ENCODE results near the gene LDB2.
A peak's percentile ranks its signal among the peaks of the same experiment; 100 is the strongest.

Gene LDB2

DNA sequence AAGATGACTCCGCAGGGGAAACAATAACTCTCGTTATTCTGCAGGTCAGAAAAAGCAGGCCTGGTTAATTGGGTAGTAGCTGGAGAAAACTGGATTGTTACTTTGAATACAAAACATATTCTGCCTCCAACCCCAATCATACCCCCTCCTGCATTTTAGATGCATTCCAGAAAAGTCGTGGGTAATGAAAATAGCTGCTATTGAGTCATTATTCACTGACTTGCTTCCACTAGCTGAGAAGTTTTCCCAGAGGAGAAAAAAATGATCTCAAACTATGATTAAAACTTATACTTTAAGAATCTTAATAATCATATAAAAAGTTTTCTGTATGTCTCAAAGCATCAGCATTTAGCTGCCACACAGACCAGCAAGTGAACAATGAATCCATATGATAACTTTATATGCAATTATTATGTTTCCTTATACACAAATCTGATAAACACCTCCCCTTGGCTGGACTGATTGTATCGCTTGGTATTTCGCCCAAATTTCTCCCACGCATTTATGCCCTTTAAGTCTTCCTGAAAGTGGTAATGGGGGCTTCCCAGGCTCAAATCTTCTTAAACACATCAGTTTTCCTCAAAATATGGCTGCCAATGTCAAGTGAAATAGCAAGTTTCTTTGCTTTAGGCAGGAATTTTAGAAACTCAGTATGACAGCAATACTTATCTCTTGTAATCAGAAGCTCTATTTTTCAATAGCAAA is 181.0 kb downstream of the LDB2 start:
- no peak for DNase-seq

DNA sequence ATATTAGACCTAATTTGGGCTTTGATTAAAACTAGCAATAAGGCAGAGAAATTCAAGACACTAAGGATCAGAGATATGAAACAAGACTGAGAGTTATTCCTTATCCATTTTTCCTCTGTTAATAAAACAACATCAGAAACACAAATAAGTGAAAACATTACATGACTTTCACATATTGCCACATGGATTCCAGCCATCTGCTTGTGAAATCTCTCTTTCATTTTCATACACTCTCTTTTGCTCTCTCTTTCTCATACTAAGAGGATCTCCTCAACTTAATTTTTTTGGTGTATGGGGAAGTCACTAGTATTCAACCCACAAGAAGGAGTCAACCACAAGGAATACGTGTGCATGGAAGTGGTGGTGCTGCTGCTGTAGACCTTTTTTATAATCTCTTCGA is 183.0 kb downstream of the LDB2 start:
- DNase-seq: no peak

DNA sequence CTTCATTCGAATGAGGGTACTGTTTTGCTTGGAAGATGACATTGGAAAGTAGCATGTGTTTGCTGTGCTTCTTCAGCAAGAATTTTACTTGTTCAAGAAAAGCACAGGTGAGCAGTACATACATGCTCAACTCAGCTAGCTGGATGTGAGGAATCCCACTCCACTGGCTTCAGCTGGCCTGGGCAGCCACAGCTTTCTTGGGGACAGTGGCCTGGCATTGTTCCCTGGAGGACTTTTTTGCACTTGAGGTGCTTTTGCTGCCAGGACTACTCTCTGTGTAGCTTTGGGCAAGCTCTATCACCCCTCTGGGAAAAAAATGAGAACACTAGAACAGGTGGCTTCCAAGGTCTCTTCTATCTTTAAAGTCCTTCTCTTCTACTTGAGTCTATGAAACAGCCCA is 184.3 kb downstream of the LDB2 start:
- no peak for DNase-seq

GRCh38 chr4:16713696-16714095 is 184.7 kb downstream of the LDB2 start:
- DNase-seq: no peak

- DNase-seq: no peak
Observed at GRCh38 chr4:16713271-16713670, 185.2 kb downstream of the LDB2 start.

DNA sequence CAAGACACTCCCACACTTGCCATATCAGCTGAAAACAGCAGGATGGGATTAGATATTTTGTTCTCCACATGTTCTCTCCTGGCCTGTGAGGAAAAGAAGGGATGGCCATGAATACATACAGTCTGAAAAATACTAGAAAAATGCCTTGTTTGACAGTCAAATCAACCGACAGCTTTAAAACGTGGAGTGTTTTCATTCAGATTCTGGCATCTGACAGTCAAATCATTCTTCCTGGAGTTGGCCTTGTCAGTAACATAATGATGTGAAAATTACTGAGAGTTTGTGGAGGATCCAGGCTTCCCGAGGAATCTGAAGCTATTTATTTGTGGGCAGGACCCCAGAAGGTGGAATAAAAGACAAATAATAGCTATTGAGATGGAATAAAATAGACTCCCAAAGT is 188.2 kb downstream of the LDB2 start:
- DNase-seq: no peak

DNA sequence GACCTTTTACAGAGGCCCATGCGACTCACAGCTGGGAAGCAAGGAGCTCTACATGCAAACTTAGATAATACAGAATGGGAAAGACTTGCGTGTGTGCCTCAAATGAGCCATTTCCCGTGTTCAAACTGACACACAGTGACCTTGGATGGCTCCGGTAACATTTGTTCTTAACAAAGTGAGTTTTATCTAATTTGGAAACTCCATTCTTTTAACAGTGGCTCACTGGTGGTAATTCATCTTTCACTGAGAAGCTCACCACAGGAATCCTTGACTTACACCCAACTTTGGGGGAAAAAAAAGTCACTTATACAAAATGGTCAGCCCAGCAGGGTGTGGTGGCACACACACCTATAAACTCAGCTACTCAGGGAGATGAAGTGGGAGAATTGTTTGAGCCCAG is 190.6 kb downstream of the LDB2 start:
- DNase-seq: no peak

DNA sequence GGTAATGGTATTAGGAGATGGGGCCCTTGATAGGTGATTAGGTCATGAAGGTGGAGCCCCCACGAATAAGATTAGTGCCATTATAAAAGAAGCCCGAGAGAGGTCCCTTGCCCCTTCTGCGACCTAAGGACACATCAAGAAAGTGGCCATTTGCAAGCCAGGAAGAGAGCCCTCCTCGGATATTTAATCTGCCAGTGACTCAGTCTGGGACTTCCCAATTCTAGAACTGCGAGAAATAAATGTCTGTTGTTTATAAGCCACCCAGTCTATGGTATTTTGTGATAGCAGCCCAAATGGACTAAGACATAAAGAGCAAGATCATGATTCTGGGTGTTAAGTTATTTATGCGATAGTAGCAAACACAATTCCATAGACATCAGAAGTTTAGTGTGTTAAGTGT is 192.2 kb downstream of the LDB2 start:
- DNase-seq: no peak

DNA sequence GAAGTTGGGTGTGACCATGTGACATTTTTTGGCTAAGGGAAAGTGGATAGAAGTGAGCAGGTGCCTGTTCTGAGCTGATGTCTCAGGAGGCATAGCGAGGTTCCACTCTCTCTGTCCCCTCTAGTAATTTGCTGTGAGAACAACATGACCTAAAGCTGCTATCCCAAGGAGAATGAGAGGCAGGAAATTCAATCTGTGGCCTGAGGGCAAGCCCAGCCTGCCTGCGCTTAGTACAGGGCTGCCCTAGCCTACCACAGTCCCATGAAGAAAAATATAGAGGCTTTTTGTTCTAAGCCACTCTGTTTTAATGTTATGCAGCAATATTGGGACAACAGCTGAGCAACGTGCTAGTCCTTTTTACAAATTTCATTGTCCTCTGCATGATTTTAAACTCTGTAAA is 193.1 kb downstream of the LDB2 start:
- DNase-seq: no peak

DNA sequence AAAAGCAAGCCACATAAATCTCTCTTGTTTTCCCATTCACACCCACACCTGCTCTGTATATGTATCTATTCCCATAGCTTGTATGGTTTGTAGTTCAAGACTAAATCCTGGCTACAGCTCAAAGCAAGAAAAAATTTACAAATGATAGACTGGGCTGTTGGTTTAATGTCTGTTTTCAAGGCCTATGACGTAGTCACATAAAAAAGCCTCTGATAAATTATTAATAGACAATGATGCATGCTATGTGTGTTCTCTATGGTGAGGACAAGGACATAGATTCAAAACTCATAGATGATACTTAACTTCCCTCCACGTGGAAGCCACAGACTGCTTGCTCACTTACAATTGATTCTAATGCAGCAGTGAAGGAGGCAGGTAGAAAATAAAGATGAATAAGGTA is 194.0 kb downstream of the LDB2 start:
- DNase-seq: no peak

DNA sequence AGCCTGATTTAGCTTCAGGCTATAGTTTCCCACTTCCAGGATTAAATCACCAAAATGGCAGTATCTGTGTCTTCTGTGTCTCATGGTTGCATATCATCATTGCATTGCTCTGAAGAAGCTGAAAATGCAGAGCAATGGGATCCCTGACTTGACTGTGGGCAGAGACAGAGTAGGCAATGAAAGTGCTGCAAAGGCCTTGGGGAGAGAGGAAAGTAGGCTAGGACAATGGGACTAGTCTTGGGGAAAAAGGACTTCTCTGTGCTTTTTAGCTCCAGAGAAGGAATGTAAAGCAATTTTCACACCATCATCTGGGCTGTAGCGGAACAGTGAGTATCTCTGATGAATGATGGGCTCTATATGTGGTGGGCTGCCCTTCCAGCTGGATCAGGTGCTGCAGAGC is 202.5 kb downstream of the LDB2 start:
- DNase-seq: no peak

GRCh38 chr4:16694884-16695276 is 203.6 kb downstream of the LDB2 start:
- no peak for DNase-seq

DNA sequence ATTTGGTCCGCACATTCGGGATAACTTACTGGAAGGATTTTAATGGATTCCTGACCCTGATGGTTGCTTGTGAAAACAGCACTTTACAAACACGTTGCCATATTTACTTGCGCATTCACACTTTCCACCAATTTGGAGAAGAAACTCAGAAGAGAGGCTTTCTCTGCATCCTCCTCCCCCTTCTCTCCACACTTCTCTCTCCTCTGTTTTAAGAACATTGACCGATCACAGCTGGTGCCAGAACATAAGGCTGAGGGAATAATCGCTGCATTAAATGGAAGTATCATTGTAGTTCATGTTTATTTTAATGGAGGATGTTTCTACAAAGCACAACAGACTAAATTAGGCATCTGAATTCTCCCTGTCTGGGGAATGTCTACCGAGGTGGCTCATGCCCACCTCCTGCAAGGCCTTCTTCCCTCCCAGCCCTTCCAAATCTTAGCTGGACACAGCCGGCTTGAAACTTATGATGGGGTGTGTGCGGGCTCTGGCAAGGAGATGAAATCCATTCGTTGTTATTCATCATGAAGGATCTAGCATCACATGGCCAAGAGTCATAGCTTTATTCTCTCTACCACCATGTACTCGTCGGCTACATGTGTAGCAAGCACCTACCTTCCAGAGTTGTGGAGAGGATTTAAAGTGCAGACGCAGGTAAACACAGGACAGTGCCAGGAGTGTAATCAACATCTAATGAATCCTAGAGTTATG is 204.1 kb downstream of the LDB2 start:
- DNase-seq: no peak

GRCh38 chr4:16693641-16694040 is 204.8 kb downstream of the LDB2 start:
- no peak for DNase-seq

DNA sequence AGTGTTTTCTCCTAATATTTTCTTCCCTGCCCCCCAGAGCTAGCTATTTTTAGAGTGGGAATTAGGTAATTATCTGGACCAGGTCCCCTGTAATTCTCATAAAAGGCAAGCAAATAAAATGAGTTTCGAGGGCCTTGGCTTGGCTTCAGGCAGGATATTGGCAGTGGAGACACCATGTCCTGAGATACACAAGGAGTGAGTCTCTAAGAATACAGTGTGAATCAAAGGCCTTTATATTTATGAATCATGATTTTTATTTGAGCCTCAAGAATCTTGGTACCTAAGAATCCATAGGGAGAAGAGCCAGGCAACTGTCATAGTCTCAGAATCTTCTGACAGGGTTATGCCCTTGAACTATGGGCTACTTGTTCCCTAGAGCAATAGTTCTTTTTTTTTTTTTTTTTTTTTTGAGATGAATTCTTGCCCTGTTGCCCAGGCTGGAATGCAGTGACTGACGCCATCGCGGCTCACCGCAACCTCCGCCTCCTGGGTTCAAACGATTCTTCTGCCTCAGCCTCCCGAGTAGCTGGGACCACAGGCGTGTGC is 205.4 kb downstream of the LDB2 start:
- no peak for DNase-seq

DNA sequence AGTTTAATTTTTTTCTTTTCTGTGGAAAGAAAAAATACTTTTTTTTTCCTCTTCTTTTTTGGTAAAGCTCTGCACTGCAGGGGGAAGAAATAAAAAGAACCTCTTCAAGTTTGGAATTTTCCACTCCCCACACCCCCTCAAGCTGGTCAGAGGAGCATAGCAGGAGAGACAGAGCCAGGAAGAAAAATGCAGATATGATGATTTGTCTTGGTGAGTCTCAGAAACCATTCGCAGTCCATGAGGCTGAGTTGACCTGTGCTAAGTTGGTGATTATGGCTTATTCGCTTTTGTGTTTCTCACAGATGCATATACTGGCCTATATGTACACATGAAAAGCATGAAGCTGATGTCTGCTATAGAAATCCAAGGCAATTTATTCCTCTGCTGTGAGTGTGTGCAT is 205.9 kb downstream of the LDB2 start:
- DNase-seq: no peak

- DNase-seq: no peak
Observed at GRCh38 chr4:16692046-16692445, 206.4 kb downstream of the LDB2 start.

DNA sequence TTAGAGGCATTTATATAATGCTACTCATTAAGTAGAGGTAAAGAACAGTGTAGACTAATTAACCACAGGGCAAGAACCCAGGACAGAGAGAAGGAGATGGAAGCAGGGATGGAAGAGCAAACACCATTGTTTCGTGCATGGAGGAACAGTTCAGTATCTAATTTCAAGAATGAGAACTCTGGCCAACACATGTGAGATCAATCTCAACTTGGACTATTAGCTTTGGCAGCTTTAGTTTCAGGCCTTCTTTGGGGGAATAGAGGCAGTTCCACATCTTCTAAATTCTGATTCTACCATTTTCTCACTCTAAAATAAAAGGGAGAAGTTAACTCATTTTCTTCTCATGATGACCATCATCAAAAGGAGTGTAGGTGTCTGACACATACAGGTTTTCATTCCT is 207.0 kb downstream of the LDB2 start:
- no peak for DNase-seq

DNA sequence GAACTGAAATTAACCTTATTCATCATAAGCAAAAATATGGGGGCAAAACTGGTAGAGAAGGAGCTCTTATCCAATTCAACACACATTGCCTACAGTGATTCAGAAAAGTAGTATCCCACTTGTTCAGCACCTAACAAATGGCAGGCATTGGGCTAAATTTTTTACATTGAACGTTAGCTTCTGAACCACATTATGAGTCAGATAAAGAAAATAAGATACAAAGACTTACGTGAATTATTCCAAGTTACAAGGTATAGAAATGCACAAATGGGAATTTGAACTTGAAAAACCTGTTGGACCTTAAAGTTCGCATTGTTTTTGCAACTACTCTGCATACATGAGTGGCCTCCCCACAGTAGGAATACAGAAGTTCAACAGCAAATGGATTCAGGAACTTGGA is 210.6 kb downstream of the LDB2 start:
- DNase-seq: no peak

DNA sequence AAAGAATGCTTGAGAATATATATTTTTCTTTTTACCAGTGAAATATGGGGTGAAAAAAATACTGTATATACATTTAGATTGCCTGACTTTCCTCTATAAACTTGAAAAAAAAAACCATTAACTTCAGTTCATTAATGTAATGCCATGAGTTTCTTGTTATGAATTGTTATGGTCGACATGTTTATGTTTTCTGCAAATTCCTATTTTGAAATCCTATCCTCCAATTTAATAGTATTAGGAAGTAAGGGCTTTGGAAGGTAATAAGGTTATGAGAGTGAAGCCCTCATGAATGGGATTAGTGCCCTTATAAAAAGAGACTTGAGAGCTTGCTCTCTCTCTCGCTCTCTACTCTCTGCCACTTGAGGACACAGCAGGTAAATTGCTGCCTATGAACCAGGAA is 211.4 kb downstream of the LDB2 start:
- no peak for DNase-seq

GRCh38 chr4:16686195-16686594 is 212.2 kb downstream of the LDB2 start:
- DNase-seq: peak in 1 of 2 experiments; percentile 10

- no peak for DNase-seq
Observed at GRCh38 chr4:16685536-16685935, 212.9 kb downstream of the LDB2 start.

GRCh38 chr4:16684935-16685334 is 213.5 kb downstream of the LDB2 start:
- DNase-seq: no peak

DNA sequence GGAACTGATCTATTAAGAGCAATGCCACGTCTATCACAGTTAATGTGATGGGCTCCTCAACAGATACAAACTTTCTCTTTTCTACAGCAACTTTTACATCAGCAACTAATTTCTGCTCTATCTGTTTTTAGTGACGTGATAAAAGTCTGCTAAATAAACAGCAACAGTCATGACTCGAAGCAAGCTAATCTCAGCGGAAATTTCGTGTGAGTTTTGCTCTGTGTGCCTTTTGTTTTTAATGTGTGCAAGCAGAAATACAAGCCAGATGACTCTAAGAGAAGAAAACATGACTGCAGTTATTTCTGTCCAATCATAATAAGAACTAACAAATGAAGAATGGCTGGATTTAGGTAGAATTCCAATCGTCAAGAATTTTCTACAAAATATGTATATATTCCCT is 214.3 kb downstream of the LDB2 start:
- no peak for DNase-seq

- no peak for DNase-seq
Observed at GRCh38 chr4:16682975-16683374, 215.5 kb downstream of the LDB2 start.

Data from SW 1271 (cell line).